Measurements from ENCODE around the gene CFAP410.

DNA sequence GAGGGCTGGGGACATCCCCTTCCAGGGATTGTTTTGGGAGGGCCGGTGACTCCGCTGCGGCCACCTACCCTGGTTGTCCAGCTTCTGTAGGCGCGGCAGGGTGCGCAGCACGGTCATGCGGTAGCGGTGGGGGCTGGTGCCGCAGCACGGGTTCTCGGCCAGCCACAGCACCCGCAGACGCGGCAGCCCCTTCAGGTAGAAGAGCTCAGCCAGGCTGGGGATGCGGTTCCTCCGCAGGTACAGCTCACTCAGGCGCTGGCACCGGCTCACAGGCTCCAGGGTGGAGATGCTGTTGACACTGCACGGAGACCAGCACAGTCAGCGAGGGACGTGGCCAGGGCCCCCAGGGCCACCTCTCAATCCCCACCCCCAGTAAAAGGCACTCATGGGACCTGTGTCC lies 6.2 kb downstream of the CFAP410 start:
- TF ChIP-seq, protein P1, sequence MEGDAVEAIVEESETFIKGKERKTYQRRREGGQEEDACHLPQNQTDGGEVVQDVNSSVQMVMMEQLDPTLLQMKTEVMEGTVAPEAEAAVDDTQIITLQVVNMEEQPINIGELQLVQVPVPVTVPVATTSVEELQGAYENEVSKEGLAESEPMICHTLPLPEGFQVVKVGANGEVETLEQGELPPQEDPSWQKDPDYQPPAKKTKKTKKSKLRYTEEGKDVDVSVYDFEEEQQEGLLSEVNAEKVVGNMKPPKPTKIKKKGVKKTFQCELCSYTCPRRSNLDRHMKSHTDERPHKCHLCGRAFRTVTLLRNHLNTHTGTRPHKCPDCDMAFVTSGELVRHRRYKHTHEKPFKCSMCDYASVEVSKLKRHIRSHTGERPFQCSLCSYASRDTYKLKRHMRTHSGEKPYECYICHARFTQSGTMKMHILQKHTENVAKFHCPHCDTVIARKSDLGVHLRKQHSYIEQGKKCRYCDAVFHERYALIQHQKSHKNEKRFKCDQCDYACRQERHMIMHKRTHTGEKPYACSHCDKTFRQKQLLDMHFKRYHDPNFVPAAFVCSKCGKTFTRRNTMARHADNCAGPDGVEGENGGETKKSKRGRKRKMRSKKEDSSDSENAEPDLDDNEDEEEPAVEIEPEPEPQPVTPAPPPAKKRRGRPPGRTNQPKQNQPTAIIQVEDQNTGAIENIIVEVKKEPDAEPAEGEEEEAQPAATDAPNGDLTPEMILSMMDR (IDR thresholded peaks at IDR 0.05; ENCODE audit: insufficient read depth, low read length): no peak
- TF ChIP-seq, protein P2, sequence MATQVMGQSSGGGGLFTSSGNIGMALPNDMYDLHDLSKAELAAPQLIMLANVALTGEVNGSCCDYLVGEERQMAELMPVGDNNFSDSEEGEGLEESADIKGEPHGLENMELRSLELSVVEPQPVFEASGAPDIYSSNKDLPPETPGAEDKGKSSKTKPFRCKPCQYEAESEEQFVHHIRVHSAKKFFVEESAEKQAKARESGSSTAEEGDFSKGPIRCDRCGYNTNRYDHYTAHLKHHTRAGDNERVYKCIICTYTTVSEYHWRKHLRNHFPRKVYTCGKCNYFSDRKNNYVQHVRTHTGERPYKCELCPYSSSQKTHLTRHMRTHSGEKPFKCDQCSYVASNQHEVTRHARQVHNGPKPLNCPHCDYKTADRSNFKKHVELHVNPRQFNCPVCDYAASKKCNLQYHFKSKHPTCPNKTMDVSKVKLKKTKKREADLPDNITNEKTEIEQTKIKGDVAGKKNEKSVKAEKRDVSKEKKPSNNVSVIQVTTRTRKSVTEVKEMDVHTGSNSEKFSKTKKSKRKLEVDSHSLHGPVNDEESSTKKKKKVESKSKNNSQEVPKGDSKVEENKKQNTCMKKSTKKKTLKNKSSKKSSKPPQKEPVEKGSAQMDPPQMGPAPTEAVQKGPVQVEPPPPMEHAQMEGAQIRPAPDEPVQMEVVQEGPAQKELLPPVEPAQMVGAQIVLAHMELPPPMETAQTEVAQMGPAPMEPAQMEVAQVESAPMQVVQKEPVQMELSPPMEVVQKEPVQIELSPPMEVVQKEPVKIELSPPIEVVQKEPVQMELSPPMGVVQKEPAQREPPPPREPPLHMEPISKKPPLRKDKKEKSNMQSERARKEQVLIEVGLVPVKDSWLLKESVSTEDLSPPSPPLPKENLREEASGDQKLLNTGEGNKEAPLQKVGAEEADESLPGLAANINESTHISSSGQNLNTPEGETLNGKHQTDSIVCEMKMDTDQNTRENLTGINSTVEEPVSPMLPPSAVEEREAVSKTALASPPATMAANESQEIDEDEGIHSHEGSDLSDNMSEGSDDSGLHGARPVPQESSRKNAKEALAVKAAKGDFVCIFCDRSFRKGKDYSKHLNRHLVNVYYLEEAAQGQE (IDR thresholded peaks at IDR 0.05; ENCODE audit: insufficient replicate concordance, low read depth): no peak
- TF ChIP-seq POLR2AphosphoS5 (IDR thresholded peaks at IDR 0.05; ENCODE audit: low read depth) (no peak), GABPA (IDR thresholded peaks at IDR 0.05; ENCODE audit: low read depth) (no peak), SPI1 (IDR thresholded peaks at IDR 0.05; ENCODE audit: borderline replicate concordance, low read depth) (no peak)

Data from HL-60 (cell line).